ENCODE data around the gene DVL3.
"Not testable (repeated sequence)": the region's sequence is repeated elsewhere in the genome, so short reads cannot be mapped to it uniquely, and the experiment has no call there.

DVL3 gene

DNA sequence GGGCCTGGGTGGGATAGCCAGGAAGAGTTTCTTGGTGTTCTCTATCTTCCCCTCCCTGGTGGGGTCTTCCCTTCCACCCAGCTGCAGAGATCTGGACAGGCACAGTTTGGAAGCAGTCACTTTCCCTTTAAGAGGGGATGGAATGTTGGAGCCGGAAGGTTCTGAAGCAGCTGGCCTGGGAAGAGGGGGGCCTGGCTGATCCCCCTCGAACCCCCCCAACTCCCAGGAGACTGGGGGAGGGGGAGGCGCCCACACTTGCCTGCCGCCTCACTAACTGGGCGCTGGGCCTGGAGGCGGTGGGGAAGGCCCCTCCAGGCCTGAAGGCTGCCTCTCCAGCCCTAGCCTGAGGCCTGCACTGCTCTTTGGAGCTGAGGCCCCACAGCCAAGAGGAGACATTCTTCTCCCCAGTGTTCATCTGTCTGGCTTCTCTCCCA, 1.4 kb downstream of the DVL3 start:
- DNase-seq = no peak

DNA sequence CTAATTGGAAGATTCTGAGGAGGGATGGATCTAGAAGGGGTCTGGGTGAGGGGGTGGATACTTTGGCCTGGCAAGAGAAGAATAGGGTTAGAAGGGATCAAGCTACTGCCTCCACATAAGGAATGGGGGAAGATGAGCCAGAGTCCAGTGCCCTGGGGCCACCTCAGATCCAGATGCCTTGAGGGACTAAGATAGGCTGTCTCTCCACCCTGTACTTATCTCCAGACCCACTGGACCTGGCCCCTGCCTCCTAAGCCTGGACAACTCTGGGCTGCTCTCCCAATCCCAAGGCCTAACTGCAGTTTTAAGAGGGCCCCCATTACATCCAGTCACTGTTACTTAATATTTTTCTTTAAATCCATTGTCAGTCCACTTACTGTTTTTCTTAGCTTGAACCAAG, 2.0 kb downstream of the DVL3 start:
- DNase-seq = no peak

DNA sequence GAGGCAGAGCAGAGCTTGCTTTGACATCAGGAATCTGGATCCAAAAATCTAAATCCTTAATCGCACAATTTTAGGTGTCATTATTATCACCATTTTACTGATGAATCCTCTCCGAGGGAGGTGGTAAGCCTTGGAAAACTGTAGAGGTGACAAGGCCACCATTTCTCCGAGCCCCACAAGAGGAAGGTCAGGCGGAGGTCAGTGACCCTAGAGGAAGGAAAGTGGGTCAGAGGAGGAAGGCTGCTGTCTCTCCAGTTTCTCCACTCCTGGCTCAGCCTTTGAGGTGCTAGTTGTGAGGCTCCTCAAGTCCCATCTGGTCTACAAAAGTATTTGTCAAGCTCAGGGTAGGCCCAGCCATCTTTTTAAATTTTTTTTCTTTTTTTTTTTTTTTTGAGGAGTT, 3.2 kb downstream of the DVL3 start:
- no peak for DNase-seq

DNA sequence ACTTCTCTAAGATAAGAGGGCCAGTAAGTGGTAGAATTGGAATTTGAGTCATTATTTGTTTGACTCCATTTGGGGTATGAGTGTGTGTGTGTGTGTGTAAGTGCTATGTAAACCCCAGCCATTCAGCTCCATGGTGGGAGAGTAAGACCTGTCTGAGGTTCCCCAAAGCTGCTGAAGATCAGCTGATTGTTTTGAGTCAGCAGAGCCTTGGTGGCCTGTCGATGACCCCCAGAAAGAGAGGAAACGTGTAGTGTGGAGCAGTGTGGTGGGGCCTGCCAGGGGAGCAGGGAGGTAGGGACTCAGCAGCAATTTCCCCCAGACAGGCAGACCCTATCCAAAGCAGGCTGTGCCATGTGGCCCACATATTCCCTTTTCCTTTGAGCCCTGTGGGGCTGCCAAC, 5.3 kb downstream of the DVL3 start:
- peak; percentile 17 for DNase-seq

GRCh38 chr3:184162571-184163070, 7.4 kb downstream of the DVL3 start:
- not testable (repeated sequence) for DNase-seq

GRCh38 chr3:184164648-184165330, 9.6 kb downstream of the DVL3 start:
- no peak for DNase-seq

- DNase-seq = no peak
These were observed 10.4 kb downstream of the DVL3 start for GRCh38 chr3:184165543-184165942.

GRCh38 chr3:184166671-184167070, 11.5 kb downstream of the DVL3 start:
- DNase-seq = no peak

- DNase-seq = no peak
These were observed 12.6 kb downstream of the DVL3 start for GRCh38 chr3:184167786-184168185.

GRCh38 chr3:184168363-184169120, 13.4 kb downstream of the DVL3 start:
- DNase-seq = no peak

DNA sequence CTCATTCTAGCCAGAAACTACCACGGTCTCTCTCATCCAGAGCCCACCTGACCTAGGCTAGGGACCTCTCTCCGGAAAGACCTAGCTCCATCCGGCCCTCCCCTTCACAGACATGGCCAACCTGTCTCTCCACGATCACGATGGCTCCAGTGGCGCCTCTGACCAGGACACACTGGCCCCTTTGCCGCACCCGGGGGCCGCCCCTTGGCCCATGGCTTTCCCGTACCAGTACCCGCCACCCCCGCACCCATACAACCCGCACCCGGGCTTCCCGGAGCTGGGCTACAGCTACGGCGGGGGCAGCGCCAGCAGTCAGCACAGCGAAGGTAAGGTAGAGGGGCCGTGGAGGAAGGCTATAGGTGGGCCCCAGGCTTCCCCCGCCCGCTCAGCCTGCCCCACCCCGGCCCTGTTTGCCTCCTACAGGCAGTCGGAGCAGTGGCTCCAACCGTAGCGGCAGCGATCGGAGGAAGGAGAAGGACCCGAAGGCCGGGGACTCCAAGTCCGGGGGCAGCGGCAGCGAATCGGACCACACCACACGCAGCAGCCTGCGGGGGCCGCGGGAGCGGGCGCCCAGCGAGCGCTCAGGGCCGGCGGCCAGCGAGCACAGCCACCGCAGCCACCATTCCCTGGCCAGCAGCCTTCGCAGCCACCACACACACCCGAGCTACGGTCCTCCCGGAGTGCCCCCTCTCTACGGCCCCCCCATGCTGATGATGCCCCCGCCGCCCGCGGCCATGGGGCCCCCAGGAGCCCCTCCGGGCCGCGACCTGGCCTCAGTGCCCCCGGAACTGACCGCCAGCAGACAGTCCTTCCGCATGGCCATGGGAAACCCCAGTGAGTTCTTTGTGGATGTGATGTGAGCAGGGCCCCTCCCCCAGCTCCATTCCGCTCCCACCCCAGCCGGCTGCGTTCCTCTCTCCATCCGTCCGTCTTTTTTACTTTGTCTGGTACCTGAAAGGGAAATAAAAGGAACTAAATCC, 15.0 kb downstream of the DVL3 start:
- no peak for DNase-seq

DNA sequence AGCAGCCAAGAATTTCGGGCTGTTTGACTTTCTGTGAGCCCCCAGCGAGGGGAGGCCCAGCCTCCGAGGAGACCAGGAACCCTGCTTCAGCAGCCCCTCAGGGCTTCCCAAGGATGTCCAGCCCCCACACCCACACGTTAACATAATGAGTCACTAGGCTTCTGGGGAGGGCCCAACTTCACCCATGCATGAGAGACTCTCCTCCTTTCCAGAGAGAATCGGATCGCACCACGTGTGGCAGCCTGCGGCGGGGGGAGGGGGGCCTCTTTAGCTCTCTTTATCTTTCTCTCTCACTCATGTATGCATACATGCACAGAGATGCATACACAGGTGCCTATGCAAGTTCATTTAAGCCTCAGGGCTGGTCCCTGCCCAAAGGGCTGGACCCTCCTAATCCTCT, 16.4 kb downstream of the DVL3 start:
- DNase-seq = no peak

GRCh38 chr3:184172681-184173373, 17.6 kb downstream of the DVL3 start:
- DNase-seq = no peak

DNA sequence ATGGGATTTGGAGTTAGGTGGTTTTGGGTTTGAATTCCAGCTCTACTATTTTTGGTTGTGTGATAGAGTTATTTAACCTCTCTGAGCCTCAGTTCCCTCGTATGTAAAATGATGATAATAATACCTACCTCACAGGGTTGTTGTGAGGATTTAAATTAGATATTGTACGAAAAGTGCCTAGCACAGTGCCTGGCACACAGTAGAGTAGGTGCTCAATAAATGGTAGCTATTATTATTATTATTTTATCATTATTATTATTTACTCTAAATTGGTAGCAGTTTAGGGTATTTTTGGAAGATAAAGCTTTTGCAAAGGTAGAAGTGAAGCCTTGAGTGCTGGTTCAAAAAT, 18.2 kb downstream of the DVL3 start:
- DNase-seq = no peak

DNA sequence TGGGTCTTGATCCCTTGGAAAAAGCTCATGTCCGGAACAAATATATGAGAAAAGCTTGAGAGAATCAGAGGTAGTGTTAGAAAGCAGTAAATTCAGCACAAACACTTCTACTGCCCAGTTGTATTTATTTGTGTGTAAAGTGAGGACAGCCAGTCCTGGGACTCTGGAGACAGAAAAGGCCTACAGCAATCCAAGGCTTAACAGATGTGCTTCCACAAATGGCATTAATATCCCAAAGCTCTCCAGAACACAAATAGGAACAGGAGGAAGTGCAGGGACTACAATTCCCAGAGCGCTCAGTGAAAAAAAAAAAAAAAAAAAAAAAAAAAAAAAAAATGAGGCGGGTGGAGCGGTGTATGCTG, 19.1 kb downstream of the DVL3 start:
- no peak for DNase-seq

- peak; percentile 99 for DNase-seq
These were observed 19.7 kb downstream of the DVL3 start, which contains the start of gene AP2M1 for GRCh38 chr3:184174646-184175492. AP2M1 (plus strand) TSS chr3:184174855; CDS start chr3:184176994, 2,139 bp downstream.

- DNase-seq = no peak
These were observed 20.3 kb downstream of the DVL3 start for GRCh38 chr3:184175506-184175905.

DNA sequence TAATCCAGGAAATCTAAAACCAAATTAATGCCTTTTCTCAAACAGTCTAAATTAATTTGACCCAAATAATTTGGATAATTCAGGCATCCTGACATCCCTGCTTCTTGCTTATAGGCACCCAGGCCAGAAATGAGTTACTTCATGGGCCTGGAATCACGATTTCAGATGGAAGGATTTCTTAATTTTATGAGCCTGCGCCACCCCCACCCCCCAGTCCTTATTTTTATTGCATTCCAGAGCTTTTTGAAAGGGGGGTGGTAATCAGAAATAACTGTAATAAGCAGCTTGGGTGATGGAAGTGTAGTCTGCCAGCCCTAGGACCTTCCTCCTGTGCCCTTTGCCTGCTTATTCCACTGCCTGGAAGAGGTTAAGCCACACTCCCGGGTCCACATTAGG, 20.8 kb downstream of the DVL3 start:
- DNase-seq = no peak

- no peak for DNase-seq
These were observed 21.5 kb downstream of the DVL3 start for GRCh38 chr3:184176377-184177330.

DNA sequence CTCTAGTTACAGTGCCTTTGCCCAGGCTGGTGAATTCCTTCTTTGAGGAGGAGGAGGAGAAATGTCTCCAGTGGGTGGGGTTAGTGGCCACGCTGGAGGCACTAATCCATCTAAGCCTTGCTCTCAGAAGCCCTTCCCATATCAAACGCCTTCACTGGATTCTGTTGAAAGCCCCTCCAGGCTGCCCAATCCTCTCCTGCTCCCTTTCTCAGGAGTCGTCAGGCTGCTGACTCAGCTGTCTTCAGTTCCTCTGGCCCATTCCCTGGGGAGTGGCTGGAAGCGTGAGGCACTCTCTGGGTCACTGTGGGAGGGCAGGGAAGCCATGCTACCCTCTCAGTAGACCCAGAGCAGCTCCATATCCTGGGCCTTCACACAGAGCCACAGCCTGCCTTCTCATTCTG, 22.2 kb downstream of the DVL3 start:
- DNase-seq = no peak

Data from activated CD4-positive, alpha-beta T cell treated with anti-CD3 and anti-CD28 coated beads, Interleukin-2, Interleukin-6, amounts not matched to agents 100 ng/mL and 50 ng/mL, durations not matched to agents 16 hours and 8 hours (primary cell).